Stomach smooth muscle (tissue), 2 donors: ENCODE results near the gene TBC1D10B.
A peak's percentile ranks its signal among the peaks of the same experiment; 100 is the strongest.
"Not testable (repeated sequence)": the region's sequence is repeated elsewhere in the genome, so short reads cannot be mapped to it uniquely, and the experiment has no call there.

ENCODE experiments used
- H3K27ac ChIP-seq: one replicate; pipeline ENCODE4 v1.7.0; 2013; ENCODE audit warnings: mild to moderate bottlenecking, low read length, inconsistent platforms
- H3K27me3 ChIP-seq, 2 donors: one replicate each; pipeline ENCODE4 v1.7.0; 2013; ENCODE audit warnings: low read length in 2 of 2; ENCODE audit not compliant: insufficient read depth in 2 of 2, control insufficient read depth in 1 of 2
- H3K36me3 ChIP-seq, 2 donors: one replicate each; pipeline ENCODE4 v1.7.0; 2013; ENCODE audit warnings: low read length in 2 of 2; ENCODE audit not compliant: control insufficient read depth in 2 of 2, insufficient read depth in 2 of 2
- H3K4me1 ChIP-seq: one replicate; pipeline ENCODE4 v1.7.0; 2013; ENCODE audit warnings: low read length; ENCODE audit not compliant: control insufficient read depth, insufficient read depth
- H3K4me3 ChIP-seq, 2 donors: one replicate each; pipeline ENCODE4 v1.7.0; 2013; ENCODE audit warnings: low read length in 2 of 2
- H3K9ac ChIP-seq, 2 donors: one replicate each; pipeline ENCODE4 v1.7.0; 2013; ENCODE audit warnings: low read length in 2 of 2, mild to moderate bottlenecking in 1 of 2
- H3K9me3 ChIP-seq, 2 donors: one replicate each; pipeline ENCODE4 v1.7.0; 2013; ENCODE audit warnings: low read length in 2 of 2; ENCODE audit not compliant: control insufficient read depth in 2 of 2
- donor health status: healthy.
- donor health status: Pancreatic carcinoma.

The TBC1D10B gene

DNA sequence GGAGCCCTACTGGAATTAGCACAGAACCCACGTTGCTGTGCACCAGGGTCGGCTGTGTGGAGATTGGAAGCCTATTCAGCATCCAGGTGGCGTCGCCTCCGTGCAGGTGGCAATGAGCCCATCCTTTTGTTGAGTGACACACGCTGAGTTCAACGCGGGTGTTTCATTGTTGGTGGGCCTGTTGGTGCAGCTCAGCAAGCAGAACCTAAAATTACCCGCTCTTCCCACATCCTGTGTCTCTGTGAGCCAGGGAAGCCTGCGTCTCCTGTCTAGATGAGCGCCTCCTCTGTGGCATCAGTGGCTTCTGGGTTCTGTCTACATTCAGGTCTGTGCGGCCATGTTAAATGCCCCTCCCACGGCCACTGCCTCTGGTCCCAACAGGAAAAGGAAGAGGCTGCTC, 29.7 kb downstream of the TBC1D10B start:
- Histone ChIP-seq H3K9ac (no peak overlapping the region), H3K27ac (no peak overlapping the region), H3K4me1 (peaks cover 7% of the 10 kb centered on the region), H3K4me3 (no peak overlapping the region), H3K36me3 (no peaks in the 10 kb centered on the region), H3K9me3 (no peaks in the 10 kb centered on the region), H3K27me3 (no peaks in the 10 kb centered on the region)

DNA sequence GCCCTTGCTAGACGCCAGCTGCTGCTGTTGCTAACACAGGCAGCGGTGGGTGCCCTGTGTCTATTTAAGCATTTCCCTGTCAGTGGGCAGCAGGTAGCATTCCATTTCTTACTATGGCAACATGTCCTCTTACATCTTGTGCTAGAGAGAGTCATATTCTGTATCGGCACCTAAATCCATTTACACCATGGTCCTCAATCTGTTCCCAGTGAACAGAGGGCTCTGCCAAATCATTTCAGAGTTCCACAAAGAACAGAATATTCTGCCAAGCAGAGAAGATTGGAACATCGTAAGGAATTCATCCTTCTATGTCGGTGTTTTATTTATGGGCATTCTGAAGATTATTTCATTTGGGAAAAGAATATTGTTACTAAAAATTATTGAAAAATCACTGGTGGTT, 31.6 kb downstream of the TBC1D10B start:
- H3K27me3 ChIP-seq, H3K4me3 ChIP-seq, H3K9ac ChIP-seq, H3K9me3 ChIP-seq, H3K27ac ChIP-seq, H3K36me3 ChIP-seq: not testable (repeated sequence)
- peaks cover 10% of the 10 kb centered on the region for H3K4me1 ChIP-seq

DNA sequence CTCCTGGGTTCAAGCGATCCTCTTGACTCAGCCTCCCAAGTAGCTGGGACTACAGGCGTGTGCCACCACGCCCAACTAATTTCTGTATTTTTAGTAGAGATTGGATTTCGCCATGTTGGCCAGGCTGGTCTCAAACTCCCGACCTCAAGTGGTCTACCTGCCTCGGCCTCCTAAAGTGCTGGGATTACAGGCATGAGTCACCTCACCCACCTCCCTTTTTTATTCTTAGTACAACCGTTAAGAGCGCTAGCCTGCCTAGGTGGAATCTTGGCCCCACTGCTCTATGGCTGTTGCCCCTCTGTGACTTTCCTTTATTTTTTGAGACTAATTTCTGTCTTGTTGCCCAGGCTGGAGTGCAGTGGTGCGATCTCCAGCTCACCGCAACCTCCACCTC, 32.3 kb downstream of the TBC1D10B start:
- H3K4me1 ChIP-seq, result peaks cover 10% of the 10 kb centered on the region
- not testable (repeated sequence) for H3K36me3 ChIP-seq, H3K4me3 ChIP-seq, H3K27me3 ChIP-seq, H3K9ac ChIP-seq, H3K9me3 ChIP-seq, H3K27ac ChIP-seq

DNA sequence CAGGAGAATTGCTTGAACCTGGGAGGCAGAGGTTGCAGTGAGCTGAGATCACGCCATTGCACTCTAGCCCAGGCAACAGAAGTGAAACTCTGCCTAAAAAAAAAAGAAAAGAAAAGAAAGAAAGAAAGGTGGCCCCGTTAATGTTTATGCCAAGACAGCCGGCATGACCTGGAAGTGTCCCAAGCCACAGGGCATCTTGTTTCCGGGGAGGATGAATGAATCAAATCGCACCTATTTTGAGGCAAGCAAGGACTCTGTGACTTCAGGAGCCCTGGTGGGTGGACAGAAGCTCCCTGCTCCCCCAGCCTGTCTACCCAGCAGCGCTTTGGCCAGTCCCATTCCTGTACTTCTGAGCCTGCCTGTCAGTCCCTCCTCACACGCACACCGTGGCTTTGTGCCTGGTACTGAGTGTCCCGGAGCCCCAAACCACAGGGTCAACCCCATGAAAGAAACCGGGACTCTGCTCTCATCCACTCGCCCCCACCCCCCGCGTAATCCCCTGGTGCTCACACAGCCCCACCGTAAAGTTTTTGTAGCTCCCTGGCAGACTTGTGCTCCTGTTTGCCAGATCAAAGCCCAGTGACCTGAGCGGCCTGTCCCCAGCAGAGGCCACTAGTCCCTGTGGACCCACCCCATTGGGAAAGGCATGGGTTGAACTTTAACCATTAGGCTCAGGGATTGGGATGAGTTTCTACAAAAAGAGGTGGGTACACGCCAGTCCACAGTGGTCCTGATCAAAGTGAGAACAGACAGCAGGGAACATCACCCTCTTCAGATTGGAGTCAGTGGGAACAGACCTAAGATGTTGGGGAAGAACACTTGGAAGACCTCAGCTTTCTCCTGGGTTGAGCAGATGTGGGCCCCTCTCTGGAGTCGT, 34.5 kb downstream of the TBC1D10B start:
- no peaks in the 10 kb centered on the region for H3K9me3 ChIP-seq
- H3K9ac ChIP-seq, result peak overlapping the region; percentile 64 to 74
- peak overlapping the region; percentile 64 to 76 for H3K4me3 ChIP-seq
- H3K36me3 ChIP-seq, result no peaks in the 10 kb centered on the region
- H3K27ac ChIP-seq, result peak overlapping the region; percentile 53
- peaks cover 10% of the 10 kb centered on the region for H3K4me1 ChIP-seq
- no peaks in the 10 kb centered on the region for H3K27me3 ChIP-seq

DNA sequence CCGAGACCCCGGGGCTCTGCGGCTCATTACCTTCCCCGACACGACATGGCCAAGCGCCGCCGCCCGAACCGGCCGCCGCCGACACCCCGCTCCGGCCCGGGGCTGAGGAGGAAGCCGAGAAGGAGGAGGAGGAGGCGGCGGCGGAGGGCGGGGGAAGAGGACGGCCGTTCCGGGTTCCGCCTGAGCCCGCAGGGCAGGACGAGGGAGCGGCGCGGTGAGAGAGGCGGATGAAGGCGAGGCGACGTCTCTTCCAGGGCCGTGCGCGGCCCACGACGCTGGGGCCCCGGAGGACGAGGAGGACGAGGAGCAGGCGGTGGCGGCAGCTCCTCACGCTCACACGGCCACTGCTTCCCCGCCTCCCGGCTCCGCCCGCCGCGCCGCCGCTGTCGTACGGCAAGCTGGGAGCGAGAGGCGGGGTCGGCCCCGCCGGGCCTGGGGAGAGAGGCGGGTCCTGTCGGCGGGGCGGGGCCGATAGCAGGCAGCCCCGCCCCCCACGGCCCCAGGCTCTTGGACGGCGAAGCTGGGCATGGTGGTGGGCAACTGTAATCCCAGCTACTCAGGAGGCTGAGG, 35.2 kb downstream of the TBC1D10B start:
- not testable (repeated sequence) for H3K36me3 ChIP-seq, H3K27me3 ChIP-seq, H3K9me3 ChIP-seq
- Histone ChIP-seq H3K4me3 (peak overlapping the region; percentile 64 to 76), H3K9ac (peak overlapping the region; percentile 64 to 79), H3K27ac (peak overlapping the region; percentile 53), H3K4me1 (peaks cover 10% of the 10 kb centered on the region)

DNA sequence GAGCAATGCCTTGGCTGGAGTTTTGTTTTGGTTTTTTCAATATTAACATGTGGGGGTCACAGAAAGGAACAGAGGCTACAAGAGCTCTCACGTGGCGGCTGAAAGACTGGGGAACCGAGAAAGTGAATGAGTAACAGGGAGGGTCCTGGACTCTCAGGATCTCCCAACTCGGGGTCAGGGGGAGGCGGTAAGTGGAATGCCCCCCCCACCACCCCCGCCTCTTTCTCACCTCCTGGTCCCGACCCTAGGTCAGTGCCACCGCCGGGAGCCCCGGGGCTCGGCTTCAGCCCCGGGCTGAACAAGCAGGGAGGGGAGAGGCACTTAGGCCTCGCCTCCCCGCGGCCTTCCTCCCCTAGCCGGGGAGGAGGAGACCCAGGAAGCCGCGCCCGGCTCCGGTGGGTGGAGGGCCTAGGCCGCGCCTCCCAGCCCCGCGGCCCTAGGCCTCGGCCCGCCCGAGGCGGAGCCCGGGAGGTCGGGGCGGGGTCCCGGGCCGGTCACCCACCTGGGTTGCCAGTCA, 35.8 kb downstream of the TBC1D10B start:
- H3K4me3 ChIP-seq, result peak overlapping the region; percentile 46 to 76

DNA sequence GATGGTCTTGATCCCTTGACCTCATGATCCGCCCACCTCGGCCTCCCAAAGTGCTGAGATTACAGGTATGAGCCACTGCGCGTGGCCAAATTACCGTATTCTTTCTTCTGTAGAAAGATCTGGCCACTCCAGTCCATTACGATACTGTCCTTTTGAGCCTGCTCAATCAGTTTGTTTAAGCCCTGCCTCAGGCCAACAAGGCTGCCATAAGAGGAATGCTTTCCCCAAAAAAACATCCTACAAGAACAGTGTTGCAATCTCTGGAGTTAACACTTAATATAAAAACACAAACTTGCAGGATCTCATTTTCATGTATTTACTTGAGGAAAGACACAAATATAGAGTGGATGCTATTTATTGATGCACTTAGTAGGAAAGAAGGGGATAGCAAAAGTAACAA, 46.1 kb downstream of the TBC1D10B start:
- not testable (repeated sequence) for H3K4me1 ChIP-seq, H3K4me3 ChIP-seq, H3K36me3 ChIP-seq, H3K9me3 ChIP-seq, H3K27me3 ChIP-seq, H3K27ac ChIP-seq, H3K9ac ChIP-seq

More for the DNA sequence above, 35.8 kb downstream of the TBC1D10B start:
- Histone ChIP-seq H3K9ac (peak overlapping the region; percentile 51 to 57), H3K4me1 (peaks cover 10% of the 10 kb centered on the region), H3K27ac (peak overlapping the region; percentile 53)
- not testable (repeated sequence) for H3K36me3 ChIP-seq, H3K9me3 ChIP-seq, H3K27me3 ChIP-seq

DNA sequence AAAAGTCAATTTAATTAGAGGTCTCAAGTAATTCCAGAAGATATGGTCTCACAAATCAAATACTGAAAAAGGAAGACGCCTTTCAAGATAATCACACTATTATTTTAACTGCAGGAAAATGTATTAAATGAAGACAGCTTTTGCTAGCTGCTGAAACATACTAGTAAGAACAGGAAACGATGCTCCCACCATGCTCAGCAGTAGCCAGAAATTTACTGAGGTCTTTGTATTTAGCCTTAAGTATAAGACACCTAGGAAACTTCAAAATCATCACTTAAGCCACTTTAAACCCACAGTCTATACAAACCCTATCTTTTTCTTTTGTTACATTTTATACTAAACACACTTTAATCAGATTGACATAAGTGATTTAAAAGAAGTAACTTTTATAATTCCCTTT, 51.6 kb downstream of the TBC1D10B start:
- not testable (repeated sequence) for H3K4me1 ChIP-seq, H3K9ac ChIP-seq, H3K4me3 ChIP-seq, H3K27ac ChIP-seq, H3K36me3 ChIP-seq, H3K27me3 ChIP-seq, H3K9me3 ChIP-seq

DNA sequence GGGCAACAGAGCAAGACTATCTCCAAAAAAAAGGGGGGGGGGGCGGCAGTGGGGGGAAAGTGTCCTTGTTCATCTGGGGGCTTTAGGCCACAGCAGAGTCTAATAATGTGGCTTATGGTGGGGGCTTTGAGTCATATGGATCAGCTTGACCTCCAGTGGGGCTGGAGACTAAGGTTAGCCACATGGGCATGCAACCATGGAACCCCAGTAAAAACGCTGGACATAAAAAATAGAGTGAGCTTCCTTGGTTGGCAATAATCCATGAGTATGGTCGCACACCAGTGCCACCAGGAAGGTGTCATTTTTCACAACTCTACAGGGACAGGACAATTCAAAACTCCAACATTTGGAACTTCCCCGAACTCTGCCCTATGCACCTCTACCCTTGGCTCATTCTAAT, 59.4 kb downstream of the TBC1D10B start:
- H3K4me3 ChIP-seq, H3K36me3 ChIP-seq, H3K27ac ChIP-seq, H3K9ac ChIP-seq, H3K4me1 ChIP-seq, H3K27me3 ChIP-seq, H3K9me3 ChIP-seq: not testable (repeated sequence)

DNA sequence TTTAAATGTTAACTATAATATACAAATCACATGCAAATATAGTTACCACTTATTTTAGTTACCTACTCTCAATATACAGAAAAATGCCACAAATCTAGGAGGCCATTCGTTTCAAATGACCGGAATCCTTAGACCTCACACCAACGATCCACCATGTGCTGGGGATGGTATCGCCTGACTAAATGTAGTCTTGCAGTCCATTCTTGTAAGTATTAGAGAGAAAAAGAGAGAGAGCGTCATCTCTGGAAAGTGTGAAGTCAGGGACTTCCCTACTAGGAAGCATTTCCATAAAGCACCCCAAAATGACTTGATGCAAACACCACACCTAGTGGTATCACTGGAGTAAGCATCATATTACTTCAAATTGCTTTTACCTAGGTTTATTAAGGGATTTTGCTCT, 61.0 kb downstream of the TBC1D10B start:
- not testable (repeated sequence) for H3K9ac ChIP-seq, H3K4me1 ChIP-seq, H3K4me3 ChIP-seq, H3K36me3 ChIP-seq, H3K27ac ChIP-seq, H3K27me3 ChIP-seq, H3K9me3 ChIP-seq
